Fibroblast of upper back skin (primary cell): ENCODE data around the gene ADAT2.
"Not testable (repeated sequence)": the region's sequence is repeated elsewhere in the genome, so short reads cannot be mapped to it uniquely, and the experiment has no call there.

Experiments
- DNase-seq: peaks from one replicate; pipeline ENCODE4 v3.0.0-alpha.2; 2013

Gene ADAT2

DNA sequence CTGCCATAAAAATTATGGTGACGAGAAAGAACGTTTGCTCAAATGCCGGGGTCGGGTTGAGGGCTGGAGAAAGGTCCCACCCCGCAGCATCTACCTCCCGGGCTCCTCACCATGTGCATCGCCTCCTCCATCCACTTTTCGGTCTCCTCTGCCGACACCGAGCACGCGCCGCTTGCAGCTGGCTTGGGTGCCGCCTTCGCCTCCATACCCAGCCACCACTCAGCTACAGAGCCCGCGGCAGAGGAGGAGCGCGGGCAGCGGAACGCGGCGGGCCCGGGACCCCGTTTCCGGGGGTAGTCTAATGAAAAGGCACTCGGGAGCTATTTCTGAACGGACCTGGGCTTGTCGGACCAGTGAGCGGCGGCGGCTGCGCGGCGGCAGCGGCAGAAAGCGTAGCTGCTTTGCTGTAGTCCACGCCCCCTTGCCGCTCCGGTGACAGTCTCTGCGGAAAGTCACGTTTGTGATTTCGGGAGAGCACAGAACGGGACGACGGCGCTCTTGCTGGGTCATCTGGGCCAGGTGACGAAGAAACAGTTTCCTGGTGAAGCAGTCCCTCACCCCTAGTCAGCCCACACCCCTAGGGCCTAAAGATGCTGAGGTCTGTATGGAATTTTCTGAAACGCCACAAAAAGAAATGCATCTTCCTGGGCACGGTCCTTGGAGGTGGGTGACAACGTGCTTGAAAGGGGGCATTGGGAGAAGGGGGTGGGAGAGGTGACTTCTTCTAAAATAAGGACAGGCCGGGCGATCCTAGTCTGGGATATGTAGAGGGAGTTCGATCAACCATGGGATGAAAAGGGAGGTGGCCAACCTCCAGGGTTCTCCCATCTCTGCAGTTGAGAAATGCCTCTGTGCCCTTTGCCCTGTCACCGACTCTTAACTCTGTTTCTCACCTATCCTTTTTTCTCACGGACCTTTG is at the start of gene ADAT2, which contains the start of gene PEX3:
TSS of gene ADAT2 (minus strand) at position 243 of the 919 bp plus-strand sequence. CDS start at position 206, 37 bp downstream.
TSS of gene PEX3 (plus strand) at position 353 of the 919 bp plus-strand sequence. CDS start at position 591, 238 bp downstream.
- DNase-seq, result peak; percentile 93

DNA sequence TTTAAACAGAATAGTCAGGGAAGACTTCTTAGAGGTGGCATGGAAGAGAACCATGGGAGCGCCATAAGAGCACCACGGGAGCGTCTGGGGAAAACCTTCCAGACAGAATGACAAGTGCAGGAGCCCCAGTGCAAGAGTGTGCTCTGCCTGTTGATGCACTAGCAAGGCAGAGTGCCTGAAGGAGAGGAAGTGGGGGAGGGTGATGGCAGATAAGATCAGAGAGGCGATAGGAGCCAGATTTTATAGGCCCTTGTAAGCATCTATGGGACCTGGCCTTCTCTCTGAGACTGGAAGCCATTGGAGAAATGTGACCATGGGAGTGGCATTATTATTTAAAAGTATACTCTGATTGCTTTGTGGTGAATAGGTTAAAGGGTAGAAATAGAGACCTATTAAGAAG is 47.9 kb upstream of the ADAT2 start:
- DNase-seq, result no peak

DNA sequence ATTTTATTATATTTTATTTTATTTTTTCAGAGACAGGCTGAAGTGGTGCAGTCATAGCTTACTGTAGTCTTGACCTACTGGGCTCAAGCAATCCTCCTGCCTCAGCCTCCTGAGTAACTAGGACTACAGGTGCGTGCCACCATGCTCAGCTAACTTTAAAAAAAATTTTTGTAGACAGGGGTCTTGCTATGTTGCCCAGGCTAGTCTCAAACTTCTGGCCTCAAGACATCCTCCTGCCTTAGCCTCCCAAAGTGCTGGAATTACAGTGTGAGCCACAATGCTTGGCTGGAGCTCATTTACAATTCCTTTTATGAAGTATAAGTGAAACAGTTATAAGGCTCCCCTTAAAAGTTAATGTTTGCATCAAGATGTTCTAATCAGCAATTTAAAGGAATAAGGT is 46.5 kb upstream of the ADAT2 start:
- DNase-seq, result no peak

DNA sequence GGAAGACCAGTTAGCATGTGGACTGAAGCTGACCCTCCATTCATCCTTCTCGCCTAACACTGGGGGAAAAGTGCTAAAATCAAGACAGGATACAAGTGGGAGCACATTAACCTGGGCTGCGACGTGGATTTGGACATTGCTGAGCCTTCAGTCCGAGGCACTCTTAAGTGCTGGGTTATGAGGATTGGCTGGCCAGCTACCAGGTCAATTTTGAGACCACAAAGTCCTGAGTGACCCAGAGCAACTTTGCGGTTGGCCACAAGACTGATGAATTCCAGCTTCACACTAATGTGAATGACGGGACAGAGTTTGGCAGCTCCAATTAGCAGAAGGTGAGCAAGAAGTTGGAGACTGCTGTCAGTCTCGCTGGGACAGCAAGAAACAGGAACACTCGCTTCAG is 40.3 kb upstream of the ADAT2 start:
- DNase-seq, result no peak

DNA sequence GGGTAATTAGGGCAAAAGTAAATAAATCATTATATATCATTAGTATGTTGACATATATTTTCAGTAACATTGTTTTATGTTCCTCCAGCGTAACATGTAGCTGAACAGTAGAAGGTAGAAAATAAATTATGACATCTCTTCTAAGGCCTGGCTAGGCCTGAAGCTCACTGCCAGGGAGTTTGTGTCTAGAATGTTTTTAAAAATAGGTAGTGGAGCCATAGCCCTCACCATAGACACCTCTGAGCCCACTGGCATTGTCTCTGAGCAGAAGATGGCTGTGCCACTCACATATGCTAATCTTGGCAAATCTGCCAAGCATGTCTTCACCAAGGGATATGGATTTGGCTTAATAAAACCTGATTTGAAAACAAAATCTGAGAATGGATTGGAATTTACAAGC is 39.7 kb upstream of the ADAT2 start:
- DNase-seq, result no peak

DNA sequence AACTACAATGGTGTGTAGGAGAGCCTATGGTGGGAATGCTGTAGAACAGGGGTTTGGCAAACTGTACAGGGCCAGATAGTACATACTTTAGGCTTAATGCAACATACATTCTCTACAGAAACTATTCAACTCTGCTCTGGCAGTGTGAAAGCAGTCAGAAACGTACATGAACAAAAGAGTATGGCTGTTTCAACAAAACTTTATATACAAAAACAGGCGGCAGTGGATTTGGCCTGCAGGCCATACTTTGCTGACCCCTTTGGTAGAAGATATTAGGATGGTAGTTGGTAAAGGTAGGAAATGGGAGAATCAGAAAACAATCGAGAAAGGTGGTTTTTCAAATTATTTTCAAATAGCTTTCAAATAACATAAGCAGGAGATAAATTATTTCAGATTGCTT is 36.3 kb upstream of the ADAT2 start:
- DNase-seq, result no peak

DNA sequence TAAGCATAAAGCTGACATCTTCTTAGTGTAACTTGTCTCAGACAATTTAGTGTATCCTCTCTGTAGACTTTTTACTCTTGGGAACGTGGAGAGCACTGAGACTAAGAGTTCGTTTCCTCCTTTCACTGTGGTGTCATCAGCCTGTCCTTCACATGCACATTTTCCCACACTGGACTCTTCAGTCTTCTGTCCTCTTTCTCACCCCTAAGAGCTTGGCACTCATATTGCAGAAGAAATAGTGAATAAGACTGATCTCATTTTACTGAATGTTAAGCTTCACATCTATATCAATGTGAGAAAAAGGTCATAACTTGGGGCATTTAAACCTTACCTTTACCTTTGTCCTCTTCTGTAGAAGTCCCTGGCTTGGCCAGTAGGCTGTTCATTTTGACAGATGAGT is 35.5 kb upstream of the ADAT2 start:
- DNase-seq, result no peak

DNA sequence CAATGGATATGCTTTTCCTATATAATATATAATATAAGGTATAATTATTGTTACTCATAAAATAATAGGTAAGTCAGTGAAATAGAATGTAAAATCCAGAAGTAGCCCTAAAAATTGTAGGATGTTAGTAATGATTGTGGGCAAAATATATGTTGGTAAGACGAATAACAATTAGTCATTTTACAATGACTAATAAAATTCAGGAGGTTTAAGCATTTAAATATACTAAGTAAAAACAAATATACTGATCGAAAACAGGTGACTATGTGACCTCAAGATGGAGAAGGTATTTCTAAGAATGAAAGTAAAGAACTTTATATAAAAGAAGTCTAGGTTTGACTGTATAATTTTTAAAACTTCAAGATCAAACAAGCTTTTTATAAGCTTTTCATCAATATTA is 32.1 kb upstream of the ADAT2 start:
- DNase-seq, result peak; percentile 8

DNA sequence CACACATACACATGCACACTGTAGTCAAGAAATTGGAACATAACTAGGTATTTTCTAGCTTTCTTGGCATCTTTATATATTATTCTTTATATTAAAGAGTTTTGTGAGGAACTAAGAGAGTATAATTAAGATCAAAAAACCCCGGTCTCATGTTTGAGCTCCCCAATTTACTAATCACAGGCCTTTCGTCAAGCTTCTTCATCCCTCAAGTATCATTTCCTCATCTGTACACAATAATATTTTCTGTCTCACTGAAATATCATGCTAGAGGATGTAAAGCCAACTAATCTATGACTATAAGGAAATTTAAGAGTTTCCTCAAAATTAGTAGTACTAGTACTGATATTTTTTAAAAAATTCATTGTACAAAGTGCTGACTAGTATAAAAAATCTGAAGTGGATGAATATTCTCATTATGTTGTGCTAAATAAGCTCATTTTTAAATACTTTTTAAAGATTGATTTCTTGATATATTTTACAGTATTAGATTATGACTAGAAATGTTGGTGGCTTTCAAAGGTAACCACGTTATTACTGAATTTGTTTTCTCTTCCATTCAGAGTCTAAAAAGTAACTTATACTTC is 28.1 kb upstream of the ADAT2 start:
- no peak for DNase-seq

DNA sequence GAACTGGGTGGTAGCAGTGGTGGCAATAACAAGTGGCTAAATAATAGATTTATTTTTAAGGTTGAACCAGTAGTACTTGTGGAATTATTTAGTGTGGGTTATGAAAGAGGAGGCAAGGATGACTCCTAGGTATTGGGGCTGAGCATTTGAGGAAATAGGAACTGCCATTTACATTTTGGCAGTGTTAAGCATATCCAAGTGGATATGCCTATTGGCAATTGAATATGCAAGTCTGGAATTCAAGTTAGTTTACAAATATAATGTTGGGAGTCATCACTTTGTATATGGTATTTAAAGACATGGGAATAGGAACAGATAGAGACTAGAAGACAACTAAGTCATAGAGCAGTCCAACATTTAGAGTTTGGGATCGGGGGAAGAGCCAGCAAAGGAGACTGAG is 26.1 kb upstream of the ADAT2 start:
- DNase-seq, result no peak

DNA sequence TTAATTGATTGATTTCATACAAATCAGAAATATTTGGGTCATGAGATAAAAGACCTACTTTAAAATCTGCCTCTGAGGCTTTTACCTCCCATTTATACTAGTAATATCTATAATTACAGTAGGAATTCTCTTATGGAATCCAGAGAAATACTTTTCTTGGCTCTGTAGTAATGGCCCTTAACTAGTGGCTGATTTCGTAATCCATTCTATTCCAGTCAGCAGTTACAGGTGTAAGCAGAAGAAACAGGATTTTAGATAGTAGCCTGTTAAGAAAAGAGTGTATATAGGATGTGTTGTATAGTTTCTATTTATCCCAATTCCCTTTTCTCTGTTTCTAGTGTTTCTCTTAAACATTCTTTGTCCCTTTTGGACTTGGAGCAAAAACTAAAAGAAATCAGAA is 21.3 kb upstream of the ADAT2 start:
- DNase-seq, result no peak

DNA sequence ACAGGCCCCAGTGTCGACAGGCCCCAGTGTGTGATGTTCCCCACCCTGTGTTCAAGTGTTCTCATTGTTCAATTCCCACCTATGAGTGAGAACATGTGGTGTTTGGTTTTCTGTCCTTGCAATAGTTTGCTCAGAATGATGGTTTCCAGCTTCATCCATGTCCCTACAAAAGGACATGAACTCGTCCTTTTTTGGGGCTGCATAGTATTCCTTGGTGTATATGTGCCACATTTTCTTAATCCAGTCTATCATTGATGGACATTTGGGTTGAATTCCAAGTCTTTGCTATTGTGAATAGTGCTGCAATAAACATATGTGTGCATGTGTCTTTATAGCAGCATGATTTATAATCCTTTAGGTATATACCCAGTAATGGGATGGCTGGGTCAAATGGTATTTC is 18.3 kb upstream of the ADAT2 start:
- DNase-seq, result not testable (repeated sequence)

DNA sequence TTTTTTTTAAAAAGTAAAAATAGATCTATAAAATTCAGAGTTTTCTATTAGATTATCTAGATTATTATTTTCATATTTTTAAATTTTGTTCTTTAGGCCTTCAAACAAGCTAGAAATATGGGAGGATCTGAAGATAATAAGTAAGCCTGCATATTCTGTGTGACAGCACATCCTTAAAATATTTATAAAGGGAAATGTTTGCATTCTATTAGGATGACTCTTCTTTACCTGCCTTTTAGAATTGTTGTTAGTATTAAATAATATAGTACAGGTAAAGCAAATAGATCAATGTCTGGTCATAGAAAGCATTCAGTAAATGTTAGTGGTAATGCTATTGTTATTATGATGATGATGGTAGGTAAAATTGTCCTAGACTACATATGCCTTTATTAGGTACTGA is 17.5 kb upstream of the ADAT2 start:
- no peak for DNase-seq

DNA sequence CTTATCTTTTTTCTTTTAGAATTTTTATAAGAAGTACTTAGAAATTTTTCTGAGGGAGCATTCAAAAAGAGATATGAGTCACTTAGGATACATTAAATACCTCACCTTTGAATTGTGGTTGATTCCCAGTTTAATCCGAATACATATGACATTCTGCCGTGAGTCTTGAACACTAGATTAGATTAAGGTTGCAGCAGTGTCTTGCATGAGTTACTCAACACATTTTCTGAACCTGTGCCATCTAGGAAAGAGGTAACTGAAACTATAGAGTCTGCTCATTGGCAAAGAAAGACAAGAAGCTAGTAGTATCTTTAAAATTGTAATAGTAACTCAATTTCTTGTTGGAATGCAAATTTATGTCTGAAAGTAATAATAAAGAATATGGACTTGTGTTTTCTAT is 15.1 kb upstream of the ADAT2 start:
- no peak for DNase-seq

DNA sequence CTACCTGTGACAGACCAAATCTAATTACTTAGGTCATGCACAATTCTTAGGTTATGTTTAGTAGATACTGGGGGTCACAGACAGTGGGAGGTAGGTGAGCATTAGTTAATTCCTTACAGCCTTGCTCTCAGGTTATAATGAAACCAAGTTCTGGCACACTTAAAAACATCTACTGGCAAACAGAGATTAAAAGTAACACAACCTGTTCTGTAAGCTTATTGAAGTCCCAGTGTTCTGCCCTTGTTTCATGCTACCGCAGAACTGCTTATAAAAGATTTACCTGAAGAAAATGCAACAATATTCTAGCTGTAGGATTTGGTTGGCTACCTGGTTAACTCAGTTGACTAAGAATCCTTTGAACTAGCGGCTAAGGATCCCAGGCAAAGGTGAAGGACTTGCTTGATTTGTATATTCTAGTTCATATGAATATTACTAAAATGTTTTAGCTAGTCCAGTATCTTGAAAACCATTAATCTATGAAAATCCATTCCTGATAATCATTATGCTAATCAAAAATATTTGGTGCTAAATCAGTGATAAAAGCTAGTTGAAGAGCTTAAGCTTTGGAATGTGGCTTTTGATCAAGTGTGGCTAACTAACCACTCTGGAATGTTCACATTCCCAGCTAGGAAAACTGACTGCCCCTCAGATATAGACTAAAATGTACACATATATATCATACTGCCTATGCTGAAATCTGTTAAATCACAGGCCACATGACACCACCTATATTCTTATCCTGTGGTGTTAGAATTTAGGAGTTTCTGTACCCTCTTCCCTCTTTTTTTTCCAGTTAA is 7.3 kb upstream of the ADAT2 start:
- DNase-seq, result peak; percentile 61

DNA sequence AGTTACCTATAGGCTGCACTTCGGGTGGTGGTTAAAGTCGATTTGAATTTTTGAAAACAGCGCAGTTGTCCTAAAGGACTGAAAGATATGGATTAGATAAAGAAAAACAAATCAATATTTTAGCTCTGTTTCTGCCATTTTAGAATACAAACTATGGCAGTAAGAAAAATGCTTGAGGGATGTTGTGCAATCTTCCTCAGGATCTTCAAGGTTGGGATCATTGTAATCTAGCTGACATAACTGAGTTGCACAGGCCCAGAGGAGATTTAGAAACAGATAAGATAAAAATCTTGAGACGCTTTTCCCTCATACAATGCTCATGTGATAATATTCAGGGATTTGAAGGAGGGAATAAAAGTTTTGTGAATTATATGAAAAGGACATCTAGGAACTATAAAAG is 1.0 kb upstream of the ADAT2 start:
- no peak for DNase-seq

DNA sequence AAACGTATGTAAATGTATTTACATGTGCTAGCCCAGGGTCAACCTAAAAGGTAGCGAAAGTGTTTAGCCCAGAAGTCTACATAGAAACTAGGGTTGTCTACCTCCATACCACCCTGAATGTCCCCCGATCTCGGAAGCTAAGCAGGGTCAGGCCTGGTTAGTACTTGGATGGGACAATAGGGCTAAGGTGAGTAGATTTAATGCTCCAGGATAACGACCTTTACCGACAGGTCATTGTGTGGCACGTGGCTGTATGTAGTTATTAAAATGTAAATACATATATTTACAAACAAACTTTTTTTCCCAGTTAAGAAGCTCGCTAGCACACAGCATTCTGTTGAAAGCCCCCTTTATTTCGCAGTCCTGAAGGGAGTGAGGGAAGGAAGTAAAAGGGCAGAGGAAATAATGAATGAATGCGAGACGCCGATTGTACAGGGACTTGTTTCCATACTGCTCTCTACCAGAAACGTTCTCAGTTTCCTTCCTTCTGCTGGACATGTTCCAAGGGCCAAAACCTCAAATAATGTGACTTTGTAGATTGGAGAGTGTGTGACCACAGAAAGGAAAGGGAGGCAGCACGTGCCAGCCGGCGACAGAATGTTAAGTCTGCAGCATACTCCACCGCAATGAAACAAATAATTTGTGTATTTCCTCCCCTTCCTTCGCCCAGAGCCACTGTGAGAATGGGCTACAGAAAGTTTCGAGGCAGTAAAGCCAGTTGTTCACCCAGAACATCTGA is 612 bp downstream of the ADAT2 start:
- DNase-seq, result peak; percentile 31

DNA sequence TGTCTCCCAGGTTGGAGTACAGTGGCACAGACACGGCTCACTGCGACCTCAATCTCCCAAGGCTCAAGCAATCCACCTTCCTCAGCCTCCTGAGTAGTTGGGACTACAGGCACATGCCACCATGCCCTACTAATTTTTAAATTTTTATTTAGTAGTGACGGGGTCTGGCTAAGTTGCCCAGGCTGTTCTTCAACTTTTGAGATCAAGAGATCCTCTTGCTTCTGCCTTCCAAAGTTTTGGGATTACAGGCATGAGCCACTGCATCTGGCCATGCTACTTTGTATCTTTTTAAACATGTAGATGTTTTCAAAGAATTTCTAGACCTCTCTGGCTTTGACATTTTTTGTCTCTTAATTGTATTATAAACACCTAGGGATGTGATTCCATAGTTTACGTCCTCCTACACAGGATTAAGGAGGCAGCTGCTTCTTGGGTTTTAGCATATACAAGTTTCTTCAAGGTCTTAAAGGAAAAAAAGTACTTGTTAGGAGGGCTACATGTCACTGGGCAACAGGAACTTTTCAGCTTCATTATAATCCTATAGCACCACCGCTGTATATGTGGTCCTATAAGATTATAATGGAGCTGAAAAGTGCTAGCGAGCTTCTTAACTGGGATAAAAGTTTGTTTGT is 1.3 kb downstream of the ADAT2 start:
- DNase-seq, result no peak

DNA sequence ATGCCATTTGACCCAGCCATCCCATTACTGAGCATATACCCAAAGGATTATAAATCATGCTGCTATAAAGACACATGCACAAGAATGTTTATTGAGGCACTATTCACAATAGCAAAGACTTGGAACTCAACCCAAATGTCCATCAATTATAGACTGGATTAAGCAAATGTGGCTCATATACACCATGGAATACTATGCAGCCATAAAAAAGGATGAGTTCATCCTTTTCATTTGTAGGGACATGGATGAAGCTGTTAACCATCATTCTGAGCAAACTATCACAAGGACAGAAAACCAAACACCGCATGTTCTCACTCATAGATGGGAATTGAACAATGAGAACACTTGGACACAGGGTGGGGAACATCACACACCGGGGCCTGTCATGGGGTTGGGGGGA is 2.6 kb downstream of the ADAT2 start:
- DNase-seq, result not testable (repeated sequence)

DNA sequence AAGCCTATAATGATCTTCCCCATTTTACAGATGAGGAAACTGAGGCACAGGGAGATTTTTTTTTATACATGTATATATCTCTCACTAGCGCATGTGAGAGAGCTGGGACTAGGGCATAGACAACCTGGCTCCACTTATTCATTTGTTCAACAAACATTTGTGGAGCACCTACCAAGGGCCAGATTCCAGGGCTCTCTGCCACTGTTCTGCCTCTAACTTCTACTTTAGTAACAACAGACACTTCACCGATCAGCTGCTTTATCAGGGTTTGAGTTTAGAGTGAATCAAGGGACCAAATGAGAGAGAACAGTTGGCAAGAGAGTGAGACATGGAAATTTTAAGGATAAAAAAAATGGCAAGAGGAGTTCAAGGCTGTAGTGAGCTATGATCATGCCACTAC is 7.4 kb downstream of the ADAT2 start:
- DNase-seq, result no peak

DNA sequence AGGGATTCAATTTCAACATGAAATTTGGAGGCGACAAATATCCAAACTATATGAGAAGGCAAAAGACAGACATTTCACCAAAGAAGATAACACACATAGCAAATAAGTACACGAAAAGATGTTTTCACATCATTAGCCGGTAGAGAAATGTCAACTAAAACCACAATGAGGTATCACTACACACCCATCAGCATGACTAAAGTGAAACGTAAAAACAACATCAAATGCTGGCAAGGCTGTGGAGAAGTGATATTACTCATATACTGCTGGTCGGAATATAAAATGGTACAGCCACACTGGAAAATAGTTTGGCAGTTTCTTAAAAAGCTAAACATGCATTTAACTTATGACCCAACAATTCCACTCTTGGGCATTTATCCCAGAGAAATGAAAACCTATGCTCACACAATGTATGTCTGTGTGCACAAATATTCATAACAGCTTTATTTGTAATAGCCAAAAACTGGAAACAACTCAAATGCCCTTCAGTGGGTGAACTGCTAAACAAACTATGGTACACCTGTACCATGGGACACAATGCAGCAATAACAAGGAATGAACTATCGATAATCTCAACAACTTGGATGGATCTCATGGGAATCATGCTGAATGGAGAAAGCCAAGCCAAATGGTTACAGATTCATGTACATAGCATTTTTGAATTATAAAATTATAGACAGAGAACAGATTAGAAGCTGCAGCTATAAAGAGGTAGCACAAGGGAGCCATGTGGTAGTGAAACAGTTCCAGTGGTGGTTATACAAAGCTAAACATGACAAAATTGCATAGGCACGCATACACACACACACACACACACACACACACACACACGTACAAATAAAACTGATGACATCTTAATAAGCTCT is 8.6 kb downstream of the ADAT2 start:
- DNase-seq, result peak; percentile 22
